HFF-Myc (cell line): Measurements from ENCODE around the gene AADACL4.
"Not testable (repeated sequence)": the region's sequence is repeated elsewhere in the genome, so short reads cannot be mapped to it uniquely, and the experiment has no call there.

Experiments
- DNase-seq: peaks from one replicate; pipeline ENCODE4 v3.0.0-alpha.2; 2011; ENCODE audit warnings: low read depth; ENCODE audit errors: extremely low read depth
- H3K4me3 ChIP-seq: replicated peaks from 2 replicates; pipeline ENCODE4 v1.5.1; 2011; ENCODE audit warnings: low read depth, mild to moderate bottlenecking, control low read depth, low read length
- TF ChIP-seq, protein P1 (sequence below): IDR thresholded peaks from 2 replicates; pipeline ENCODE4 v1.5.1; 2012; ENCODE audit warnings: mild to moderate bottlenecking, low read depth, low read length, control low read depth; ENCODE audit errors: missing control alignments

Gene AADACL4

GRCh38 chr1:12644237-12644636, 352 bp downstream of the AADACL4 start:
- TF ChIP-seq, protein P1, sequence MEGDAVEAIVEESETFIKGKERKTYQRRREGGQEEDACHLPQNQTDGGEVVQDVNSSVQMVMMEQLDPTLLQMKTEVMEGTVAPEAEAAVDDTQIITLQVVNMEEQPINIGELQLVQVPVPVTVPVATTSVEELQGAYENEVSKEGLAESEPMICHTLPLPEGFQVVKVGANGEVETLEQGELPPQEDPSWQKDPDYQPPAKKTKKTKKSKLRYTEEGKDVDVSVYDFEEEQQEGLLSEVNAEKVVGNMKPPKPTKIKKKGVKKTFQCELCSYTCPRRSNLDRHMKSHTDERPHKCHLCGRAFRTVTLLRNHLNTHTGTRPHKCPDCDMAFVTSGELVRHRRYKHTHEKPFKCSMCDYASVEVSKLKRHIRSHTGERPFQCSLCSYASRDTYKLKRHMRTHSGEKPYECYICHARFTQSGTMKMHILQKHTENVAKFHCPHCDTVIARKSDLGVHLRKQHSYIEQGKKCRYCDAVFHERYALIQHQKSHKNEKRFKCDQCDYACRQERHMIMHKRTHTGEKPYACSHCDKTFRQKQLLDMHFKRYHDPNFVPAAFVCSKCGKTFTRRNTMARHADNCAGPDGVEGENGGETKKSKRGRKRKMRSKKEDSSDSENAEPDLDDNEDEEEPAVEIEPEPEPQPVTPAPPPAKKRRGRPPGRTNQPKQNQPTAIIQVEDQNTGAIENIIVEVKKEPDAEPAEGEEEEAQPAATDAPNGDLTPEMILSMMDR, result no peak
- no peak for DNase-seq
- H3K4me3 ChIP-seq, result no peak overlapping the region

- TF ChIP-seq, protein P1, result no peak
- DNase-seq, result no peak
- H3K4me3 ChIP-seq, result no peak overlapping the region
Observed at GRCh38 chr1:12644829-12645228, 944 bp downstream of the AADACL4 start.

DNA sequence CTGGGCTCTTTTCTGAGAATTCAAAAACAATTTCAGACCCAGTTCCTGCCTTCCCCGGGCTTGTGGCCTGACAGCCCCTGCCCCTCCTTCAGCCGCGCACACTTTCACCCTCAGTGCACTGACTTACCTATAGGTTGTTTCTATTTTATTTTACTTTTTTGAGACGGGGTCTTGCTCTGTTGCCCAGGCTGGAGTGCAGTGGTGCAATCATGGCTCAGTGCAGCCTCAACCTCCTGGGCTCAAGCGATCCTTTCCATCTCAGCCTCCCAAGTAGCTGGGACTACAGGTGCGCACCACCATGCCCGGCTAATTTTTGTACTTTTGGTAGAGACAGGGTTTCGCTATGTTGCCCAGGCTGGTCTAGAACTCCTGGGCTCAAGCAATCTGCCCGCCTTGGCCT, 1.5 kb downstream of the AADACL4 start:
- DNase-seq, H3K4me3 ChIP-seq: not testable (repeated sequence)

DNA sequence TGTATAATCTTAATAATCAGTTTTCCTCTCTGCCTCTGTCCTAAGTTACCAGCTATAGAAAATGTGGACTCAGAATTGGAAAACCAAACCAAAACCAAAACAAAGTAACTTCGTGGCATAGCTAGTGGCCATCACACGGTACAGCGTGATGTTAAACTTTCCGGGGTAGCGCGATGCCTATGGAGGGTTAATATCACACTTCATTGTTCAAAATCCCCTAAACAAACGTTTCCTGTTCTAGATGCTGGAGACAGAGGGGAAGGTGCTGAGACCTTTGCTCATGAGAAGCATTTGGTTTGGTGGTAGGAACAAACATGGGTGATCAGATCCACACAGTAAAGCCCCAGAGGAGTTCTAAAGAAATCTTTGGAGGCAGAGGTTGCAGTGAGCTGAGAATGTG, 4.9 kb downstream of the AADACL4 start:
- no peak for DNase-seq
- H3K4me3 ChIP-seq, result no peak overlapping the region
- TF ChIP-seq, protein P1, result no peak

GRCh38 chr1:12649971-12650421, 6.1 kb downstream of the AADACL4 start:
- H3K4me3 ChIP-seq, result no peak overlapping the region
- TF ChIP-seq, protein P1, result no peak
- DNase-seq, result peak; percentile 3

- H3K4me3 ChIP-seq, result no peak overlapping the region
- DNase-seq, result no peak
- TF ChIP-seq, protein P1, result no peak
Observed at GRCh38 chr1:12654004-12654567, 10.2 kb downstream of the AADACL4 start.

- no peak for DNase-seq
- TF ChIP-seq, protein P1, result no peak
- H3K4me3 ChIP-seq, result no peak overlapping the region
Observed at GRCh38 chr1:12654657-12655056, 10.8 kb downstream of the AADACL4 start.
